ENCODE results near the gene NDST3. TPM values are rescaled to one million over a fixed set of nuclear protein-coding genes. Genes with fewer than 3 reads are reported as not detected.

The NDST3 gene
- polyA plus RNA-seq, 1 experiment = not detected

DNA sequence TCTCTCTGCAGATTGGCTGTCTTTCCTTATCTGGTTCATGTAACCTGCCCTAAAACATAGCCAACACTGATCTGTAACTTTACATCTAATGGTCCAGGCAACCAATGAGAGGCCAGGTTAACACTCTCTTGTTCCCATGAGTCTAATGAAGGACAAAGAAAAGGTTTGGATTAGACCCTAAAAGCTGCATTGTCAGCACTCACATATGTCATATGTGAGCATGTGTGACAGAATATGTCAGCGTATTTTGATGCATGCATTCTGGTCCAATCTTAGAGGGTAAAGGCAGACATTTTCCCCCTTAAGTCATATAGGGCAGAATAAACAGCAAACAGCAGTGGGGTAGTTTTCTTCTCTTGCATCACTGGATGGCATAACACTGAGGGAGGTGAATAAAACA lies 3.7 kb downstream of the NDST3 start:
- ChIA-PET POLR2A (no interaction called here), CTCF (no interaction called here)
- DNase-seq (ENCODE audit: low read depth) = no peak
- Histone ChIP-seq H3K4me3 (ENCODE audit: low read depth, low read length) (no peak overlapping the region), H3K36me3 (ENCODE audit: control insufficient read depth, insufficient read depth, low read length) (no peaks in the 10 kb centered on the region), H3K27me3 (ENCODE audit: control insufficient read depth, insufficient read depth, low read length) (peaks cover 2% of the 10 kb centered on the region; the same call in 1 of the 2 replicates)
- TF ChIP-seq, protein P1, sequence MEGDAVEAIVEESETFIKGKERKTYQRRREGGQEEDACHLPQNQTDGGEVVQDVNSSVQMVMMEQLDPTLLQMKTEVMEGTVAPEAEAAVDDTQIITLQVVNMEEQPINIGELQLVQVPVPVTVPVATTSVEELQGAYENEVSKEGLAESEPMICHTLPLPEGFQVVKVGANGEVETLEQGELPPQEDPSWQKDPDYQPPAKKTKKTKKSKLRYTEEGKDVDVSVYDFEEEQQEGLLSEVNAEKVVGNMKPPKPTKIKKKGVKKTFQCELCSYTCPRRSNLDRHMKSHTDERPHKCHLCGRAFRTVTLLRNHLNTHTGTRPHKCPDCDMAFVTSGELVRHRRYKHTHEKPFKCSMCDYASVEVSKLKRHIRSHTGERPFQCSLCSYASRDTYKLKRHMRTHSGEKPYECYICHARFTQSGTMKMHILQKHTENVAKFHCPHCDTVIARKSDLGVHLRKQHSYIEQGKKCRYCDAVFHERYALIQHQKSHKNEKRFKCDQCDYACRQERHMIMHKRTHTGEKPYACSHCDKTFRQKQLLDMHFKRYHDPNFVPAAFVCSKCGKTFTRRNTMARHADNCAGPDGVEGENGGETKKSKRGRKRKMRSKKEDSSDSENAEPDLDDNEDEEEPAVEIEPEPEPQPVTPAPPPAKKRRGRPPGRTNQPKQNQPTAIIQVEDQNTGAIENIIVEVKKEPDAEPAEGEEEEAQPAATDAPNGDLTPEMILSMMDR (IDR thresholded peaks at IDR 0.05; ENCODE audit: insufficient read depth, low read depth, low read length) = no peak

DNA sequence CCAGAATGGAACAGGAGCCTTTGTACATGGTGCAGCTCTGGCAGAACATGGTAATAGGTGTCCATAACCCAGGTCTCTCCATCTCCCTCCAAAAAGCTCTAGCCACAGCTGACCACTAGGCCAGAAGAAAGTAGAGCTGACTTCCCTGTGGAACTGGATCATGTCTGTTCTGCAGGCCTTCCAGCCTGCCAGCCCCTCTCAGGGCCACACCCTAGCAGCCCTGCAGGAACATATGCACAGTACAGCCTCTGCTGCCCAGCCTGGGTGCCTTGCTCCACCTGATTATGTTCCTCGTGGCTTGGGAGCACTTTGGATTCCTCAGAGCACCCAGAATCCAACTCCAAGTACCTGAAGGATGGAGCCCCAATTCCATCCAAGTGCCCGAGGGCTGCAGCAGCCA lies 12.0 kb downstream of the NDST3 start:
- ChIA-PET CTCF (no interaction called here), POLR2A (no interaction called here)
- TF ChIP-seq, protein P1 (IDR thresholded peaks at IDR 0.05; ENCODE audit: insufficient read depth, low read depth, low read length) = no peak
- Histone ChIP-seq H3K4me3 (ENCODE audit: low read depth, low read length) (no peak overlapping the region), H3K36me3 (ENCODE audit: control insufficient read depth, insufficient read depth, low read length) (no peaks in the 10 kb centered on the region), H3K27me3 (ENCODE audit: control insufficient read depth, insufficient read depth, low read length) (no peaks in the 10 kb centered on the region)
- no peak for DNase-seq (ENCODE audit: low read depth)

DNA sequence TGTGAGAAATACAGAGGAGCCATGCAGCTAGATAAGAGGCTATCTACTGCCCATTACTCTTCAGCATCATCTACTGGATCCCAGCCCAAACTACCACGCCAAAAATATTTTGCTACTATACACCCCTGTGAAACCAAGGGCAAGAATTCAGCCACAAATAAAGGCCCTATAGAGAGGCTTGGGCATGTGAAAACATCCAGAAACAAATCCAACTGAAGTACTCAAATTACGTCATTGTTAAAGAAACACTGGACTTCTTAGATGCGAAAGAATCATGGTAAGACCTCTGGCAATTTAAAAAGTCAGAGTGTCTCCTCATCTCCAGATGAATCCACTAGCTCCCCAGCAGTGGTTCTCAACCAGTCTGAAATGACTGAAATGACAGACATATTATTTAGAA lies 12.8 kb downstream of the NDST3 start:
- ChIA-PET CTCF (interaction anchor here (0.9 kb wide), 1 partner anchor 50 kb away, joined by 3 read pairs; no protein-coding TSS in a partner anchor), POLR2A (no interaction called here)
- no peak for DNase-seq (ENCODE audit: low read depth)
- TF ChIP-seq, protein P1 (IDR thresholded peaks at IDR 0.05; ENCODE audit: insufficient read depth, low read depth, low read length) = no peak
- Histone ChIP-seq H3K27me3 (ENCODE audit: control insufficient read depth, insufficient read depth, low read length) (no peaks in the 10 kb centered on the region), H3K36me3 (ENCODE audit: control insufficient read depth, insufficient read depth, low read length) (no peaks in the 10 kb centered on the region), H3K4me3 (ENCODE audit: low read depth, low read length) (no peak overlapping the region)

DNA sequence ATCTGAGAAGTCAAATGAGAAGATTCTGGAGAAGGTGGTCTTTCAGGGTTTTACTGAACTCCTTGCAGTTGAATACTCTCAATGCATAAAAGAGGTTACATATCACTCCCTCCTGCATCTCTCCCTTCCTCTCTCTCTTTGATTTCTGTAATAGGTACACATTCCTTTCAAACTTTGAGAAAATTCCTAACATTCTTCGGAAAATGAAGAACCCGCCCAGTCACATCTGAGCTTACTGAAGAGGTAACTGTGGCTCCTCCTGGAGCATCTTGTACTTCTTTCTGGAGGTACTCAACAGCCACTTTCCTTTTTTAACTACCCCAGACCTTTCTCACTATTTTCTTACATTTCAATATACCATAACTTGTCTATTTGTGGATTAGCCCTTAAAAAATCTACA lies 24.7 kb downstream of the NDST3 start:
- CTCF ChIA-PET = interaction anchor here (1.1 kb wide), 1 partner anchor 166 kb away, joined by 3 read pairs; no protein-coding TSS in a partner anchor
- H3K4me3 ChIP-seq (ENCODE audit: low read depth, low read length) = no peak overlapping the region
- POLR2A ChIA-PET = no interaction called here

DNA sequence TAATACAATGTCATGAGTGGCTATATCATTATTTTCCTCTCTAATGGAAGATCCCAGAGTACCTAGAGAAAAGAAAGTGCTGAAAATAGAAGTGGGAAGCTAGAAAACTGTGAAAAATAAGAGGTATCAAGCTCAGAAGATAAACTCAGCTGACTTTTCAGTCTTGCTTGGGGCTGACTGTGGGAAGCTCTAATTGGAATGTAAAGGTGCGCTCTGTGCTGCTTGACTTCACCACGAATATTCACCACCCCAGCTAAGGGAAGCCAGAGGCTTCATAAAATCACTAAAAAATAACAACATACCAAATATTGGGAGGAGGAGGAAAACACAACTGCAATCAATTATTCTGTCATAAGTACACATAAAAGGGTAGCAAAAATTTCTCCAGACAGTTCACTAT lies 25.1 kb downstream of the NDST3 start:
- DNase-seq (ENCODE audit: low read depth) = no peak
- Histone ChIP-seq H3K27me3 (ENCODE audit: control insufficient read depth, insufficient read depth, low read length) (no peaks in the 10 kb centered on the region), H3K4me3 (ENCODE audit: low read depth, low read length) (no peak overlapping the region), H3K36me3 (ENCODE audit: control insufficient read depth, insufficient read depth, low read length) (no peaks in the 10 kb centered on the region)
- POLR2A ChIA-PET = no interaction called here
- TF ChIP-seq, protein P1 (IDR thresholded peaks at IDR 0.05; ENCODE audit: insufficient read depth, low read depth, low read length) = no peak
- CTCF ChIA-PET = interaction anchor here (1.1 kb wide), 1 partner anchor 166 kb away, joined by 3 read pairs; no protein-coding TSS in a partner anchor

More for the DNA sequence above, 24.7 kb downstream of the NDST3 start:
- no peaks in the 10 kb centered on the region for H3K36me3 ChIP-seq (ENCODE audit: control insufficient read depth, insufficient read depth, low read length)
- TF ChIP-seq, protein P1 (IDR thresholded peaks at IDR 0.05; ENCODE audit: insufficient read depth, low read depth, low read length) = no peak
- no peaks in the 10 kb centered on the region for H3K27me3 ChIP-seq (ENCODE audit: control insufficient read depth, insufficient read depth, low read length)
- no peak for DNase-seq (ENCODE audit: low read depth)

Measured in BJ (cell line).